Measurements from ENCODE around the gene C1QL4. TPM values are rescaled to one million over a fixed set of nuclear protein-coding genes. Genes with fewer than 3 reads are reported as not detected.

C1QL4 gene
- total RNA-seq, 3 donors from 2014 or later: 0.33 to 0.44 TPM; not detected in 1

DNA sequence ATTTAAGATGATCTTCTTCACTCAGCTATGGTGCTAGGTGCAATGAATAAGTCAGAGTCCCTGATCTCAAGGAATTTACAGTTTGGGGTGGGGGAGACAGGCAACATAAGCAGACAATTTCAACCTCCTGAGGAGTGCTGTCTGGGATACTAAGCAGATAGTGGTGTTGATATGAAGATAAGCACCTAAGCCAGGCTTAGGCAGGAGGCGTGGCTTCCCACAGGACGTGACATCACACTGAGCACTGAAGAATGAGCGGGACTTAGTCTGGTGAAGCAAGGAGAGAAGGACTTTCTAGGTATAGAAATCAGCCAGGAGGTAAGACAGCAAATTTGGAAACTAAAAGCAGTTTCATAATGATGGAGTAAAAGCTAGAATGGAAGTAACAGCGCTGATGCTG is 35.2 kb downstream of the C1QL4 start:
- DNase-seq (ENCODE audit: low spot score in 2 of 2): no peak
- H3K27me3 ChIP-seq: peaks cover 5 to 33% of the 10 kb centered on the region in 2 donors
- H3K4me1 ChIP-seq: peaks cover 0 to 6% of the 10 kb centered on the region in 2 donors
- TF ChIP-seq POLR2A (IDR thresholded peaks at IDR 0.05) (no peak), POLR2AphosphoS5 (IDR thresholded peaks at IDR 0.05) (no peak)
- TF ChIP-seq, protein P1, sequence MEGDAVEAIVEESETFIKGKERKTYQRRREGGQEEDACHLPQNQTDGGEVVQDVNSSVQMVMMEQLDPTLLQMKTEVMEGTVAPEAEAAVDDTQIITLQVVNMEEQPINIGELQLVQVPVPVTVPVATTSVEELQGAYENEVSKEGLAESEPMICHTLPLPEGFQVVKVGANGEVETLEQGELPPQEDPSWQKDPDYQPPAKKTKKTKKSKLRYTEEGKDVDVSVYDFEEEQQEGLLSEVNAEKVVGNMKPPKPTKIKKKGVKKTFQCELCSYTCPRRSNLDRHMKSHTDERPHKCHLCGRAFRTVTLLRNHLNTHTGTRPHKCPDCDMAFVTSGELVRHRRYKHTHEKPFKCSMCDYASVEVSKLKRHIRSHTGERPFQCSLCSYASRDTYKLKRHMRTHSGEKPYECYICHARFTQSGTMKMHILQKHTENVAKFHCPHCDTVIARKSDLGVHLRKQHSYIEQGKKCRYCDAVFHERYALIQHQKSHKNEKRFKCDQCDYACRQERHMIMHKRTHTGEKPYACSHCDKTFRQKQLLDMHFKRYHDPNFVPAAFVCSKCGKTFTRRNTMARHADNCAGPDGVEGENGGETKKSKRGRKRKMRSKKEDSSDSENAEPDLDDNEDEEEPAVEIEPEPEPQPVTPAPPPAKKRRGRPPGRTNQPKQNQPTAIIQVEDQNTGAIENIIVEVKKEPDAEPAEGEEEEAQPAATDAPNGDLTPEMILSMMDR (IDR thresholded peaks at IDR 0.05): no peak
- no peak overlapping the region for H3K27ac ChIP-seq
- intact Hi-C loops (cut with DNase I; ENCODE audit: low total_unique reads): no loop called here
- H3K4me3 ChIP-seq: no peak overlapping the region
- no peaks in the 10 kb centered on the region for H3K9me3 ChIP-seq
- no peaks in the 10 kb centered on the region for H3K36me3 ChIP-seq

GRCh38 chr12:49298160-49298559 is 38.8 kb downstream of the C1QL4 start:
- no peak for DNase-seq (ENCODE audit: low spot score in 2 of 2)
- TF ChIP-seq, protein P1 (IDR thresholded peaks at IDR 0.05): no peak
- no peak for TF ChIP-seq POLR2AphosphoS5 (IDR thresholded peaks at IDR 0.05)
- no peak for TF ChIP-seq POLR2A (IDR thresholded peaks at IDR 0.05)
- H3K27ac ChIP-seq: no peak overlapping the region
- intact Hi-C loops (cut with DNase I; ENCODE audit: low total_unique reads): loop anchor here (1.0 to 5.0 kb wide), 2 partner anchors 8 to 399 kb away; no protein-coding TSS in a partner anchor
- H3K4me3 ChIP-seq: no peak overlapping the region
- no peaks in the 10 kb centered on the region for H3K36me3 ChIP-seq
- no peaks in the 10 kb centered on the region for H3K9me3 ChIP-seq
- H3K4me1 ChIP-seq: peaks cover 0 to 7% of the 10 kb centered on the region in 2 donors
- H3K27me3 ChIP-seq: peaks cover 11 to 51% of the 10 kb centered on the region in 2 donors

DNA sequence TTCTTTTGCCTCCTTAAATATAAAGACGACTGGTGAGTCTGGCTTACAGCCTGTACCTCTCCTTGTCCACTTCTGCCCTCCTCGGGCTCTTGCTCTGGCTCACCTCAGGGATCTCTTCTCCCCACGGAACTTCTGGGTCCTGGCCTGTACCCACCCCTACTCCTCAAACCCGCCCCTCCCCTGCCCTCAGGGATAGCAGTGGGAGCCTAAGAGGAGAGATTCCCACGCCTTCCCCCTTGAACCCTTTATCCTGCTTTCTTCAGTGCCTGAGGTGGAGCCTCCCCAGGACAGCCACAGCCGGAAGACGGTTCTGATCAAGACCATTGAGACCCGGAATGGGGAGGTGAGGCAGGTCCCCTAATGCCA is 39.3 kb downstream of the C1QL4 start:
- Histone ChIP-seq H3K9me3 (no peaks in the 10 kb centered on the region), H3K36me3 (no peaks in the 10 kb centered on the region), H3K27ac (no peak overlapping the region), H3K4me1 (peaks cover 0 to 7% of the 10 kb centered on the region in 2 donors), H3K27me3 (peaks cover 11 to 51% of the 10 kb centered on the region in 2 donors), H3K4me3 (peak overlapping the region in 2 of 3 donors; percentile 46 to 62)
- no peak for TF ChIP-seq POLR2AphosphoS5 (IDR thresholded peaks at IDR 0.05)
- TF ChIP-seq, protein P1 (IDR thresholded peaks at IDR 0.05): no peak
- no peak for TF ChIP-seq POLR2A (IDR thresholded peaks at IDR 0.05)
- intact Hi-C loops (cut with DNase I; ENCODE audit: low total_unique reads): loop anchor here (1.0 to 5.0 kb wide), 2 partner anchors 7 to 400 kb away; no protein-coding TSS in a partner anchor
- DNase-seq (ENCODE audit: low spot score in 2 of 2): no peak

DNA sequence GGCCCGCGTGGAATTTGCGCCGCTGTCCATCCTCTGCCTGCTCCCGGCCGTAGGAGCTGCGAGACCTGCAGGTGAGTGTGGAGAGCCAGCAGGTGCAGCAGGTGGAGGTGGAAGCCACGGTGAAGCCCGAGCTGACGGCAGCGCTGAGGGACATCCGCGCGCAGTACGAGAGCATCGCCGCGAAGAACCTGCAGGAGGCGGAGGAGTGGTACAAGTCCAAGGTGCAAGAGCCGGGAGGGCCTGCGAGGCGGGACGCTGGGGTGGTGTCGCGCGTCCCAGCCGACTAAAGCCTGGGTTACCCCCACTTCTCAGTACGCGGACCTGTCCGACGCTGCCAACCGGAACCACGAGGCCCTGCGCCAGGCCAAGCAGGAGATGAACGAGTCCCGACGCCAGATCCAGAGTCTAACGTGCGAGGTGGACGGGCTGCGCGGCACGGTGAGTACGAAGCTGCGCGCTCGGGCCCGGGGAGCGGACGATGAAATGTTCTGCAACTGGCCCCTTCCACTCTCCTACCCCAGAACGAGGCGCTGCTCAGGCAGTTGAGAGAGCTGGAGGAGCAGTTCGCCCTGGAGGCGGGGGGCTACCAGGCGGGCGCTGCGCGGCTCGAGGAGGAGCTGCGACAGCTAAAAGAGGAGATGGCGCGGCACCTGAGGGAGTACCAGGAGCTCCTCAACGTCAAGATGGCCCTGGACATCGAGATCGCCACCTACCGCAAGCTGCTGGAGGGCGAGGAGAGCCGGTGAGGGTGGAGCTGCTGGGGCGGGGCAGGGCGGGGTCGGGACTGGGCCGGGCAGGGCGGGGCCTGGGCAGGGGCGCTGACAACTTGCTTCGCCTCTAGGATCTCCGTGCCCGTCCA is 39.9 kb downstream of the C1QL4 start:
- peaks cover 11 to 51% of the 10 kb centered on the region in 2 donors for H3K27me3 ChIP-seq
- H3K9me3 ChIP-seq: no peaks in the 10 kb centered on the region
- no peak for DNase-seq (ENCODE audit: low spot score in 2 of 2)
- TF ChIP-seq, protein P1 (IDR thresholded peaks at IDR 0.05): peak in 2 of 3 donors; percentile 5 to 7
- TF ChIP-seq POLR2AphosphoS5 (IDR thresholded peaks at IDR 0.05): no peak
- intact Hi-C loops (cut with DNase I; ENCODE audit: low total_unique reads): loop anchor here (5.0 kb wide), 1 partner anchor 400 kb away; no protein-coding TSS in a partner anchor
- peaks cover 0 to 7% of the 10 kb centered on the region in 2 donors for H3K4me1 ChIP-seq
- no peaks in the 10 kb centered on the region for H3K36me3 ChIP-seq
- peak overlapping the region in 2 of 3 donors; percentile 46 to 62 for H3K4me3 ChIP-seq
- no peak overlapping the region for H3K27ac ChIP-seq
